A673 (cell line): Measurements from ENCODE around the gene FKBP14. TPM values are rescaled to one million over a fixed set of nuclear protein-coding genes. Genes with fewer than 3 reads are reported as not detected.
A peak's percentile ranks its signal among the peaks of the same experiment; 100 is the strongest.

Experiments
- BruUV-seq: library from RNA; stranded (reverse); fragments of 400-500 nt; replicated peaks from 2 replicates; lab custom pipeline; 2021; lab: Mats Ljungman, UMichigan
- CTCF ChIA-PET: fragments of 300-600 bp; sonication (Branson Sonifier 250); formaldehyde crosslinking; loops from one replicate; lab custom pipeline; 2022; ENCODE audit warnings: antibody characterized with exemption; lab: Charles Lee
- POLR2A ChIA-PET: fragments of 300-600 bp; sonication (Branson Sonifier 250); formaldehyde crosslinking; loops from one replicate; lab custom pipeline; 2022; ENCODE audit warnings: antibody characterized with exemption; ENCODE audit not compliant: low non-redundant PET; lab: Charles Lee
- DNase-seq: peaks from one replicate; pipeline ENCODE4 v3.0.0-alpha.2; 2015; ENCODE audit warnings: low spot score
- H3K27ac ChIP-seq: fragments of 200-600 bp; sonication (generic); 2 replicates; pipeline ENCODE4 v1.5.1; 2016; ENCODE audit warnings: mixed run types, low read depth, mild to moderate bottlenecking, mixed read lengths, antibody characterized with exemption, low read length; ENCODE audit not compliant: poor library complexity, severe bottlenecking
- H3K27me3 ChIP-seq: fragments of 200-600 bp; sonication (generic); replicated peaks from 2 replicates; pipeline ENCODE4 v1.6.1; 2017; ENCODE audit warnings: mixed run types, low read depth, mild to moderate bottlenecking, mixed read lengths, antibody characterized with exemption, low read length; ENCODE audit not compliant: insufficient read depth, poor library complexity
- H3K36me3 ChIP-seq: fragments of 200-600 bp; sonication (generic); 2 replicates; pipeline ENCODE4 v1.6.1; 2016; ENCODE audit warnings: mixed run types, mild to moderate bottlenecking, mixed read lengths, antibody characterized with exemption, low read length; ENCODE audit not compliant: insufficient read depth, poor library complexity, severe bottlenecking
- H3K4me1 ChIP-seq: fragments of 200-600 bp; sonication (generic); 2 replicates; pipeline ENCODE4 v1.6.1; 2017; ENCODE audit warnings: mixed run types, mild to moderate bottlenecking, mixed read lengths, antibody characterized with exemption, low read length; ENCODE audit not compliant: insufficient read depth, poor library complexity, severe bottlenecking
- H3K4me3 ChIP-seq: fragments of 200-600 bp; sonication (generic); 2 replicates; pipeline ENCODE4 v1.5.1; 2016; ENCODE audit warnings: low read depth, mixed run types, mild to moderate bottlenecking, mixed read lengths, low read length; ENCODE audit not compliant: poor library complexity, severe bottlenecking
- H3K9me3 ChIP-seq: fragments of 200-600 bp; sonication (generic); 2 replicates; pipeline ENCODE4 v1.6.1; 2016; ENCODE audit warnings: mixed run types, low read depth, mild to moderate bottlenecking, mixed read lengths, antibody characterized with exemption, low read length; ENCODE audit not compliant: poor library complexity, severe bottlenecking
- CTCF ChIP-seq: fragments of 300-800, 200-600 bp; sonication (generic); conservative IDR thresholded peaks from 2 replicates; pipeline ENCODE4 v1.5.1; 2017; ENCODE audit warnings: low read depth, mild to moderate bottlenecking, antibody characterized with exemption, low read length, moderate library complexity, mixed read lengths
- EZH2 ChIP-seq: fragments of 200-600 bp; sonication (generic); IDR thresholded peaks from 2 replicates; pipeline ENCODE4 v1.6.1; 2017; ENCODE audit warnings: borderline replicate concordance, low read depth, mild to moderate bottlenecking, mixed read lengths, antibody characterized with exemption, low read length; ENCODE audit not compliant: poor library complexity, severe bottlenecking
- intact Hi-C: fragments of 100-400 bp; cut with micrococcal nuclease; formaldehyde crosslinking; loops from one replicate; pipeline ENCODE4 v1.10.0; 2022; ENCODE audit not compliant: unreplicated experiment
- total RNA-seq: library from RNA; stranded (reverse); gene quantifications from 2 replicates; pipeline ENCODE4 v1.2.3, GENCODE V29; 2021

The FKBP14 gene
- total RNA-seq, 1 experiment from 2014 or later: 53.6 TPM

GRCh38 chr7:30003098-30003497 is 23.4 kb downstream of the FKBP14 start:
- H3K4me3 ChIP-seq: no peak overlapping the region
- H3K36me3 ChIP-seq: no peaks in the 10 kb centered on the region
- intact Hi-C loops: no loop called here
- ChIA-PET CTCF (no interaction called here), POLR2A (interaction anchor here (0.6 kb wide), 2 partner anchors 10 to 229 kb away, joined by 8 to 9 read pairs; no protein-coding TSS in a partner anchor)
- no peaks in the 10 kb centered on the region for H3K27me3 ChIP-seq
- peaks cover 12% of the 10 kb centered on the region for H3K4me1 ChIP-seq
- DNase-seq: no peak
- H3K9me3 ChIP-seq: no peaks in the 10 kb centered on the region
- TF ChIP-seq EZH2 (no peak), CTCF (no peak)
- no peak overlapping the region for H3K27ac ChIP-seq
- no TSS peak for BruUV-seq

GRCh38 chr7:30001998-30002397 is 24.5 kb downstream of the FKBP14 start:
- peak; percentile 49 for DNase-seq
- TF ChIP-seq EZH2 (no peak), CTCF (no peak)
- intact Hi-C loops: no loop called here
- ChIA-PET POLR2A (no interaction called here), CTCF (no interaction called here)
- Histone ChIP-seq H3K36me3 (no peaks in the 10 kb centered on the region), H3K4me3 (no peak overlapping the region), H3K4me1 (peaks cover 12% of the 10 kb centered on the region), H3K27me3 (no peaks in the 10 kb centered on the region), H3K27ac (no peak overlapping the region), H3K9me3 (no peaks in the 10 kb centered on the region)
- BruUV-seq: no TSS peak

- TF ChIP-seq EZH2 (no peak), CTCF (no peak)
- no TSS peak for BruUV-seq
- peaks cover 9% of the 10 kb centered on the region for H3K9me3 ChIP-seq
- no peak for DNase-seq
- H3K4me1 ChIP-seq: peaks cover 12% of the 10 kb centered on the region
- H3K27me3 ChIP-seq: no peaks in the 10 kb centered on the region
- no peaks in the 10 kb centered on the region for H3K36me3 ChIP-seq
- ChIA-PET POLR2A (no interaction called here), CTCF (no interaction called here)
- intact Hi-C loops: no loop called here
- H3K27ac ChIP-seq: no peak overlapping the region
- H3K4me3 ChIP-seq: no peak overlapping the region
These were observed 28.0 kb downstream of the FKBP14 start for GRCh38 chr7:29998489-29998888.
